Epidermal melanocyte (primary cell): ENCODE results near the gene PKLR.
"Not testable (repeated sequence)": the region's sequence is repeated elsewhere in the genome, so short reads cannot be mapped to it uniquely, and the experiment has no call there.

ENCODE experiments used
- DNase-seq: peaks from one replicate; pipeline ENCODE4 v3.0.0; 2011; ENCODE audit warnings: low spot score; ENCODE audit not compliant: insufficient read length

PKLR gene

GRCh38 chr1:155318082-155318481 lies 16.8 kb upstream of the PKLR start:
- no peak for DNase-seq

DNA sequence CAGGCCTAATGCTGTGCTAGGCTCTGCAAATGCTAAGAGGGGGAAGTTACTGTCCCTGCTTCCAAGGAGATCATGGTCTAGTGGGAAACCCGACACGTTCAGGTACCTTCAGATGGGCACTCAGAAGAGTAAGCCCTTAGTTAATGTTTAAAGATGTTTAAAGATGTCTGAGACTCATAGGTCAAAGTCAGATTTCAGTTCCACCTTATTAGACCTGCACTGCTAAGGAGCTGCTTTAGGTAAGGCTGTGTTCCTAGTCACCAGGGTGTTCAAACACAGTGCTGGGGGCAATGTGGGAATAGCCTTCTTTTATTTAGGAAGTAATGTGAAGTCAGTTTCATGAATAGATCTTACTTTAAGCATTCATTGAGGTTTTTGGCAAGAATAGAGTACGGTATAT lies 15.7 kb upstream of the PKLR start:
- DNase-seq: no peak

- no peak for DNase-seq
Observed at GRCh38 chr1:155313261-155313660, 12.0 kb upstream of the PKLR start.

- DNase-seq: no peak
Observed at GRCh38 chr1:155309423-155310021, 8.3 kb upstream of the PKLR start.

DNA sequence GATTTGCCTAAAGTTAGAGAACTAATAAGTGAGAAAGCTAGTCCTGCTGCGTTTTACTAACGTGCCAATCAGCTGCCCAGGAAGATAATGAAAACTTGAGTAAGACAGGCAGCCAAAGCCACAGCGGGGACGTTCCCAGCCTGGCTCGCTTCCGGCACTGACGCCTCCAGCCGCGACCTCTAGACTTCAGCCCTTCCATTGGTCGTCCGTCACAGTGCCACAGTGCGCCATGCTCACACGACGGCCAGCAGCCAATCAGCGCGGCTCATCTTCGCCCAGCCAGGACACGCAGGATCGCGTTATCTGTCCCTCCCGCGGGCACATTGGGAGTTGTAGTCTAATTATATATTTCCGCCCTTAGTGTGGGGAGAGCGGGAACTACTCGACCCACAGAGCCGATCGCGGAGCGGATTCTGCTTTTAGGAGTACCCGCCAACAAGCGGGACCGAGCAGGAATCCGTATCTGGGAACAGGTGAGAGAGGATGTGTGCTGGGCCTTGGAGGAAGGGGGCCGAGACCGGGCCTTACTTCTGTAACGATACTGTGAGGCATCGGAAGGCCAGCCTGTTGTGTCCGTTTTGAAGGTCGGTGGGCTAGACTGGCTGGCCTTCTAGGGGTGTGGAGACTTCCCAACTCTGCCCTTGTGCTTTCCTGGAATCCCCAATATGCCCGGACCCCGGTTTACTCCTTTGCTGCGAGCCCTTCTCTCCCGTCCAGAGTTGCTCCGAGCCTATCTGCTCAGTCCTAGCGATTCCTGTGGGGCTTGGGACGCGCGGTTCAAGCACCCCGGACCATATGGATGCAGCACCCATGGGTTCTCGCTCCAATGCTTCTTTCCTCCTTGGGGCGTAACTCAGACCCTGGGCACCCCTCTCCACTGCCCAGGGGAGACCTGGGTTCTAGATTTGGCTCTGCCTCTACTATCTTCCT lies 7.5 kb upstream of the PKLR start, which contains the start of gene FDPS:
TSS of gene FDPS (plus strand) at position 374 of the 930 bp plus-strand sequence. CDS start 924 bp downstream, outside the sequence.
- peak; percentile 99 for DNase-seq

DNA sequence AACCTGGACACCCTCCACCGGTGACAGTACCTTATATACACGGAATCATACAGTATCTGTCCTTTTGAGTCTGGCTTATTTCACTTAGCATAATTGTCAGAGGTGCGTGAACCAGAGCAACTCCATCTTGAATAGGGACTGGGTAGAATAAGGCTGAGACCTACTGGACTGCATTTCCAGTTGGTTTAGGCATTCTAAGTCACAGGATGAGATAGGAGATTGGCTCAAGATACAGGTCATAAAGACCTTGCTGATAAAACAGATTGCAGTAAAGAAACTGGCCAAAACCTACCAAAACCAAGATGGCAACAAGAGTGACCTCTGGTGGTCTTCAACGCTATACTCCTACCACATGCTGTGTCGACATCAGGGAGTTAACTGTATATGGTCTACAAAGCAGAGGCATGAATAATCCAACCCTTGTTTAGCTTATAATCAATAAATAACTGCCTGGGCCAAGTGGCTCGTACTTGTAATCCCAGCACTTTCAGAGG lies 6.1 kb upstream of the PKLR start:
- DNase-seq: no peak

- no peak for DNase-seq
Observed at GRCh38 chr1:155305881-155306391, 4.7 kb upstream of the PKLR start.

- DNase-seq: no peak
Observed at GRCh38 chr1:155304558-155305063, 3.4 kb upstream of the PKLR start.

GRCh38 chr1:155300553-155301329 lies 497 bp downstream of the PKLR start:
- DNase-seq: no peak

GRCh38 chr1:155300024-155300423 lies 1.2 kb downstream of the PKLR start:
- no peak for DNase-seq

DNA sequence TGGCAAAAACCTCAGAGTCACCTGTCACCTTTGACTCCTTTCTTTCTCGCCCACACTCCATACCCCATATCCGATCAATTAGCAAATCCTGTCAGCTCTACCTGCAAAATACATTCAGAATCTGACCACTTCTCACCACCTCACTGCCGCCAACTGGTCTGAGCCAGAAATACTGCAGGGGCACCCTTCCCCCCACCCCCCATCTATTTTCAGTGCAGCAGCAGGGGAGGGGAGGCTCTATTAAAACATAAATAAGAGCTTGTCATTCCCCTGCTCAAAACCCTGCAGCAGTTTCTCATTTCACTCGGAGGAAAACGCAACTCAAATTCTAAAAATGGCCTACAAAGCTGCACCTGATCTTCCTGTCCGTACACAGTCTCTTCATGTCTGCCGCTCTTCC lies 3.9 kb downstream of the PKLR start:
- DNase-seq: no peak

GRCh38 chr1:155296661-155297060 lies 4.6 kb downstream of the PKLR start:
- no peak for DNase-seq

DNA sequence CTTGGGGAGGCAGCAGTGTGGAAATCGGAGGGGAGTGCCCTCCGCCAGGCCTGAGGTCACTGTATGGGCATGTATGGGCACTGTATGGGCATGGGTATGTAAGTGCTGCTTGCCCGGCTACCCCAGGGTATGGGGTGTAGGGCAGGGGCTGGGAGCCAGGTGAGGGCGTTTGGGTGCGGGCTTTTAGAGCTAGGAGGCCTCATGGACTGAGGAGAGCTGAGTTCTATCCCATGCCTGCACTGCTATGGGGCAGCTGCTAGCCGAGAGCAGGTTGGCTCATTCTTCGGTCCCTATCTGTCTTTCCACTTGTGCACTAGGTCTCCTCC lies 5.3 kb downstream of the PKLR start:
- no peak for DNase-seq

GRCh38 chr1:155295183-155295941 lies 5.9 kb downstream of the PKLR start:
- DNase-seq: no peak

DNA sequence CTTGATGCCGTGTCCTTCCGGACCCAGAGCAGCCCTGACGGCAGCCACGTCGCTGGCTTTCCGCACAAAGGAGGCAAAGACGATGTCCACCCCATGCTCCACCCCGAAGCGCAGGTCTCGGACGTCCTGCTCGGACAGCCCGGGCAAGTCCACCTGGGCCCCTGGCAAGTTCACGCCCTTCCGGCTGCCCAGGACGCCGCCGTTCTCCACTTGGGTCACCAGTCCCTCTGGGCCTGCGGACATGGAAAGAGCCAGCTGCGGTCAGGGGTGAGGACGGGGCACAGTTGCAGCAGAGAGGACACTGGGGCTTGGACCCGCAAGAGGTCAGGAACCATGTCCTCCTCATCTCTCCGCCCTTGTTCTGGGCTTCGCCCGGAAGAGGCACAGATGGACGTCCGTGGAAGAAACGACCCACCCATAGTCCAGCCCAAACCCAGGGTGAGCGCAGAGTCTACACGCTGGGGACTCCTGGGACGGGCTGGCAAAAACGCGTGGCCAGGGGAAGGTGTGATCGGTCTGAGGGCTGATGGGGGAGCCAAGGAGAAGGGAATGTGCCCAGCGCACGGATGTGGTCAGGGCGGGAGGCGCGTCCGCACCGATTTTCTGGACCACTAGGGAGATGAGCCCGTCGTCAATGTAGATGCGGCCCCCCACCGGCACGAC lies 6.6 kb downstream of the PKLR start:
- no peak for DNase-seq

DNA sequence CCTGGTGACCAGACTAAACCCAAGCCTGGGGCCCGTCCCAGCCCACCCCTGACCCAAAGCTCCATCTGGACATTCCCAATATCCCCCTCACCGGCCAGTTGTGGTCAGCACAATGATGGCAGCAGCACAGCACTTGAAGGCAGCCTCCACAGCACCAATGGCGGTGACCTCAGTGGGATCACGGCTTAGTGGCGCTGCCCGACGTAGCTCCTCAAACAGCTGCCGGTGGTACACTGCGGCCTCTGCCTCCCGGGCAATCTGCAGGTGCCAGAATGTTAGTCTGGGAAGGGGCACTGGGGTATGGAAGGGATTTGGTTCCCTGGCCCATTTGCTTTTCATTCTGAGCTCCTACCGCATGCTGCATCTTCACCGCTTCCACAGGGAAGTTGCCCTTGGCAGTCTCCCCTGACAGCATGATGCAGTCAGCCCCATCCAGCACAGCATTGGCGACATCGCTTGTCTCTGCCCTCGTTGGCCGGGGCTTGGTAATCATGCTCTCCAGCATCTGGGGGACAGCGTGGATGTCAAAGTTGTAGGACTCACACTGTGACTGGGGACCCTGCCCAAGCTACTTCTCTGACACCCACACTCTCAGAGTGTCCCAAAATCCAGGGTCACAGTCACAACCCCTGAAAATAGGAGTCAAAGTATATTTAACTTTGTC lies 8.0 kb downstream of the PKLR start:
- no peak for DNase-seq

DNA sequence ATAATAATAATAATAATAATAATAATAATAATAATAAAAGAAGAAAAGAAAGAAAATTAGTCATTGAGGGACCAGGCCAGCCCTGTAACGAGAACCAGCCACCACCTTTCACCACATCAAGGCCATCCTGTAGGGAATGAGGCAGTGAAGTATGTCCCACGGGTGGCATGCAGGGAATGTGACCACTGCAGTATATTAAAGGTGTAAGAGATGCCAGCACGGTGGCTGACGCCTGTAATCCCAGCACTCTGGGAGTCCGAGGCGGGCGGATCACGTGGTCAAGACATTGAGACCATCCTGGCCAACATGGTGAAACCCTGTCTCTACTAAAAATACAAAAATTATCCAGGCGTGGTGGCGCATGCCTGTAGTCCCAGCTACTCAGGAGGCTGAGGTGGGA lies 10.2 kb downstream of the PKLR start:
- DNase-seq: not testable (repeated sequence)

GRCh38 chr1:155287987-155288543 lies 13.2 kb downstream of the PKLR start:
- no peak for DNase-seq

- DNase-seq: no peak
Observed at GRCh38 chr1:155286544-155286943, 14.7 kb downstream of the PKLR start.
